Glutamatergic neuron (in vitro differentiated cells): ENCODE results near the gene HOXB6. TPM values are rescaled to one million over a fixed set of nuclear protein-coding genes. Genes with fewer than 3 reads are reported as not detected.
A peak's percentile ranks its signal among the peaks of the same experiment; 100 is the strongest.

ENCODE experiments used
- DNase-seq: peaks from one replicate; pipeline ENCODE4 v3.0.0; 2022
- H3K27ac Mint-ChIP-seq: one replicate; pipeline ENCODE4 v1.8.0; 2020; ENCODE audit warnings: mild to moderate bottlenecking, mixed read lengths, inconsistent platforms; ENCODE audit not compliant: unreplicated experiment
- H3K27me3 Mint-ChIP-seq: one replicate; pipeline ENCODE4 v1.8.0; 2020; ENCODE audit warnings: mild to moderate bottlenecking, moderate library complexity, mixed read lengths, inconsistent platforms; ENCODE audit not compliant: unreplicated experiment
- H3K36me3 Mint-ChIP-seq: one replicate; pipeline ENCODE4 v1.8.0; 2020; ENCODE audit warnings: mild to moderate bottlenecking, mixed read lengths, inconsistent platforms; ENCODE audit not compliant: unreplicated experiment
- H3K4me1 Mint-ChIP-seq: one replicate; pipeline ENCODE4 v1.8.0; 2020; ENCODE audit warnings: mild to moderate bottlenecking, low read depth, mixed read lengths, inconsistent platforms; ENCODE audit not compliant: unreplicated experiment
- H3K4me3 Mint-ChIP-seq: one replicate; pipeline ENCODE4 v1.8.0; 2020; ENCODE audit warnings: mild to moderate bottlenecking, mixed read lengths, inconsistent platforms; ENCODE audit not compliant: unreplicated experiment
- H3K9me3 Mint-ChIP-seq: one replicate; pipeline ENCODE4 v1.8.0; 2020; ENCODE audit warnings: mild to moderate bottlenecking, moderate library complexity, mixed read lengths, inconsistent platforms; ENCODE audit not compliant: unreplicated experiment
- CTCF ChIP-seq: fragments of 200-600 bp; sonication (generic); IDR thresholded peaks from one replicate; pipeline ENCODE4 v1.5.0; 2021; ENCODE audit not compliant: partially characterized antibody, unreplicated experiment
- total RNA-seq: library from RNA; stranded (reverse); fragmentation: NEBNext Ultra II Directional; extraction: Animal tissue kit (Norgen Biotek cat#: 25700); gene quantifications from one replicate; pipeline ENCODE4 v1.2.1, GENCODE V29; 2021; ENCODE audit not compliant: unreplicated experiment

HOXB6 gene
- total RNA-seq, 1 donor from 2014 or later: not detected

- H3K27ac Mint-ChIP-seq: no peak overlapping the region
- DNase-seq: no peak
- peaks cover 17% of the 10 kb centered on the region for H3K9me3 Mint-ChIP-seq
- peaks cover 4% of the 10 kb centered on the region for H3K4me1 Mint-ChIP-seq
- TF ChIP-seq CTCF: no peak
- H3K27me3 Mint-ChIP-seq: peaks cover 58% of the 10 kb centered on the region
- no peaks in the 10 kb centered on the region for H3K36me3 Mint-ChIP-seq
- no peak overlapping the region for H3K4me3 Mint-ChIP-seq
Measured at GRCh38 chr17:48613862-48614694, 9.3 kb upstream of the HOXB6 start.

- H3K4me3 Mint-ChIP-seq: peak overlapping the region; percentile 81
- no peak overlapping the region for H3K27ac Mint-ChIP-seq
- peaks cover 57% of the 10 kb centered on the region for H3K27me3 Mint-ChIP-seq
- no peak for TF ChIP-seq CTCF
- peaks cover 3% of the 10 kb centered on the region for H3K4me1 Mint-ChIP-seq
- H3K9me3 Mint-ChIP-seq: peaks cover 15% of the 10 kb centered on the region
- peak; percentile 52 for DNase-seq
- no peaks in the 10 kb centered on the region for H3K36me3 Mint-ChIP-seq
Measured at GRCh38 chr17:48612854-48613691, 8.3 kb upstream of the HOXB6 start.

GRCh38 chr17:48612456-48612853 is 7.7 kb upstream of the HOXB6 start:
- Mint-ChIP-seq H3K4me1 (peaks cover 3% of the 10 kb centered on the region), H3K27me3 (peaks cover 60% of the 10 kb centered on the region), H3K9me3 (peaks cover 18% of the 10 kb centered on the region), H3K36me3 (no peaks in the 10 kb centered on the region), H3K4me3 (peak overlapping the region; percentile 34), H3K27ac (no peak overlapping the region)
- no peak for TF ChIP-seq CTCF
- DNase-seq: no peak

GRCh38 chr17:48611681-48612455 is 7.1 kb upstream of the HOXB6 start:
- H3K27me3 Mint-ChIP-seq: peaks cover 59% of the 10 kb centered on the region
- H3K27ac Mint-ChIP-seq: no peak overlapping the region
- H3K4me3 Mint-ChIP-seq: peak overlapping the region; percentile 87
- H3K4me1 Mint-ChIP-seq: peaks cover 3% of the 10 kb centered on the region
- no peak for DNase-seq
- TF ChIP-seq CTCF: no peak
- H3K9me3 Mint-ChIP-seq: peaks cover 13% of the 10 kb centered on the region
- H3K36me3 Mint-ChIP-seq: no peaks in the 10 kb centered on the region
